Type B pancreatic cell (in vitro differentiated cells): ENCODE data around the gene REM2. TPM values are rescaled to one million over a fixed set of nuclear protein-coding genes. Genes with fewer than 3 reads are reported as not detected.
"Not testable (repeated sequence)": the region's sequence is repeated elsewhere in the genome, so short reads cannot be mapped to it uniquely, and the experiment has no call there.

Experiments used
- DNase-seq: peaks from one replicate; pipeline ENCODE4 v3.0.0; 2021; ENCODE audit warnings: mixed read lengths; ENCODE audit not compliant: unreplicated experiment; ENCODE audit errors: extremely low spot score
- H3K27ac Mint-ChIP-seq: 2 replicates; pipeline ENCODE4 v1.8.0; 2021; ENCODE audit warnings: mild to moderate bottlenecking, mixed read lengths
- H3K27me3 Mint-ChIP-seq: 2 replicates; pipeline ENCODE4 v1.8.0; 2021; ENCODE audit warnings: mixed read lengths
- H3K36me3 Mint-ChIP-seq: 2 replicates; pipeline ENCODE4 v1.8.0; 2021; ENCODE audit warnings: mixed read lengths
- H3K4me1 Mint-ChIP-seq: one replicate; pipeline ENCODE4 v1.8.0; 2021; ENCODE audit warnings: mixed read lengths; ENCODE audit not compliant: unreplicated experiment
- H3K4me3 Mint-ChIP-seq: 2 replicates; pipeline ENCODE4 v1.8.0; 2021; ENCODE audit warnings: mild to moderate bottlenecking, mixed read lengths
- H3K9me3 Mint-ChIP-seq: 2 replicates; pipeline ENCODE4 v1.8.0; 2021; ENCODE audit warnings: mixed read lengths
- CTCF ChIP-seq: fragments of 200-600 bp; sonication (generic); conservative IDR thresholded peaks from 2 replicates; pipeline ENCODE4 v1.5.0; 2021; ENCODE audit warnings: antibody characterized with exemption, mild to moderate bottlenecking
- total RNA-seq: library from RNA; stranded (reverse); gene quantifications from 2 replicates; pipeline ENCODE4 v1.2.1, GENCODE V29; 2021; ENCODE audit warnings: low replicate concordance

Gene REM2
- total RNA-seq, 1 donor from 2014 or later: 2.0 TPM

GRCh38 chr14:22850944-22851764 is 31.9 kb upstream of the REM2 start:
- TF ChIP-seq CTCF: no peak
- Mint-ChIP-seq H3K4me1 (peaks cover 27% of the 10 kb centered on the region), H3K9me3 (no peaks in the 10 kb centered on the region), H3K36me3 (no peaks in the 10 kb centered on the region), H3K4me3 (no peak overlapping the region), H3K27me3 (no peaks in the 10 kb centered on the region), H3K27ac (no peak overlapping the region)
- no peak for DNase-seq

- H3K9me3 Mint-ChIP-seq, DNase-seq, H3K27me3 Mint-ChIP-seq, H3K36me3 Mint-ChIP-seq, H3K27ac Mint-ChIP-seq, H3K4me3 Mint-ChIP-seq: not testable (repeated sequence)
- peaks cover 27% of the 10 kb centered on the region for H3K4me1 Mint-ChIP-seq
Measured at GRCh38 chr14:22852178-22852577, 30.8 kb upstream of the REM2 start.

GRCh38 chr14:22852599-22852939 is 30.5 kb upstream of the REM2 start:
- no peaks in the 10 kb centered on the region for H3K27me3 Mint-ChIP-seq
- peaks cover 26% of the 10 kb centered on the region for H3K4me1 Mint-ChIP-seq
- no peaks in the 10 kb centered on the region for H3K36me3 Mint-ChIP-seq
- DNase-seq: no peak
- peak overlapping the region; percentile 83 for H3K27ac Mint-ChIP-seq
- H3K9me3 Mint-ChIP-seq: no peaks in the 10 kb centered on the region
- TF ChIP-seq CTCF: no peak
- peak overlapping the region; percentile 80 for H3K4me3 Mint-ChIP-seq

- DNase-seq: peak; percentile 96
- H3K4me1 Mint-ChIP-seq: peaks cover 20% of the 10 kb centered on the region
- peak overlapping the region; percentile 80 for H3K4me3 Mint-ChIP-seq
- H3K9me3 Mint-ChIP-seq: no peaks in the 10 kb centered on the region
- peak overlapping the region; percentile 83 for H3K27ac Mint-ChIP-seq
- no peaks in the 10 kb centered on the region for H3K36me3 Mint-ChIP-seq
- no peaks in the 10 kb centered on the region for H3K27me3 Mint-ChIP-seq
- peak; percentile 95 for TF ChIP-seq CTCF
Measured at GRCh38 chr14:22852940-22853767, 29.9 kb upstream of the REM2 start.

- not testable (repeated sequence) for H3K4me1 Mint-ChIP-seq, H3K36me3 Mint-ChIP-seq, H3K27me3 Mint-ChIP-seq, H3K27ac Mint-ChIP-seq, DNase-seq, H3K4me3 Mint-ChIP-seq, H3K9me3 Mint-ChIP-seq
Measured at GRCh38 chr14:22854296-22854695, 28.7 kb upstream of the REM2 start.

GRCh38 chr14:22854963-22855724 is 27.9 kb upstream of the REM2 start:
- no peak overlapping the region for H3K4me3 Mint-ChIP-seq
- no peaks in the 10 kb centered on the region for H3K27me3 Mint-ChIP-seq
- no peaks in the 10 kb centered on the region for H3K36me3 Mint-ChIP-seq
- no peak for DNase-seq
- peak overlapping the region; percentile 72 for H3K27ac Mint-ChIP-seq
- H3K9me3 Mint-ChIP-seq: no peaks in the 10 kb centered on the region
- TF ChIP-seq CTCF: no peak
- peaks cover 8% of the 10 kb centered on the region for H3K4me1 Mint-ChIP-seq
